ENCODE measurements around the gene MBNL2.

MBNL2 gene

GRCh38 chr13:97235549-97236231 lies 13.6 kb downstream of the MBNL2 start:
- no peak for DNase-seq

GRCh38 chr13:97237388-97237787 lies 15.3 kb downstream of the MBNL2 start:
- DNase-seq = no peak

GRCh38 chr13:97238432-97238831 lies 16.3 kb downstream of the MBNL2 start:
- DNase-seq = no peak

- no peak for DNase-seq
Observed at GRCh38 chr13:97238883-97239282, 16.8 kb downstream of the MBNL2 start.

GRCh38 chr13:97239306-97239705 lies 17.2 kb downstream of the MBNL2 start:
- no peak for DNase-seq

- no peak for DNase-seq
Observed at GRCh38 chr13:97239943-97240787, 18.0 kb downstream of the MBNL2 start.

- no peak for DNase-seq
Observed at GRCh38 chr13:97240788-97241734, 18.9 kb downstream of the MBNL2 start.

GRCh38 chr13:97241761-97242160 lies 19.6 kb downstream of the MBNL2 start:
- DNase-seq = no peak

GRCh38 chr13:97242755-97243497 lies 20.8 kb downstream of the MBNL2 start:
- DNase-seq = no peak

GRCh38 chr13:97243915-97244781 lies 22.0 kb downstream of the MBNL2 start:
- no peak for DNase-seq

- DNase-seq = no peak
Observed at GRCh38 chr13:97245011-97245410, 22.9 kb downstream of the MBNL2 start.

GRCh38 chr13:97246596-97247158 lies 24.5 kb downstream of the MBNL2 start:
- DNase-seq = no peak

- DNase-seq = no peak
Observed at GRCh38 chr13:97248243-97248642, 26.1 kb downstream of the MBNL2 start.

GRCh38 chr13:97249093-97249795 lies 27.1 kb downstream of the MBNL2 start:
- DNase-seq = no peak

GRCh38 chr13:97249796-97250495 lies 27.8 kb downstream of the MBNL2 start:
- DNase-seq = no peak

GRCh38 chr13:97250560-97250959 lies 28.4 kb downstream of the MBNL2 start:
- no peak for DNase-seq

GRCh38 chr13:97252735-97253134 lies 30.6 kb downstream of the MBNL2 start:
- no peak for DNase-seq

GRCh38 chr13:97253581-97254293 lies 31.6 kb downstream of the MBNL2 start:
- DNase-seq = no peak

GRCh38 chr13:97254816-97255215 lies 32.7 kb downstream of the MBNL2 start:
- DNase-seq = no peak

Measured in NCI-H524 (cell line).